Spleen (tissue), 7 donors: ENCODE data around the gene TNFAIP2.

ENCODE experiments used
- POLR2A ChIP-seq, 3 donors: fragments of 450-650 bp; IDR thresholded peaks; one replicate each; pipeline ENCODE4 v1.5.1; 2017; ENCODE audit warnings: antibody characterized with exemption in 3 of 3, mild to moderate bottlenecking in 1 of 3
- TF ChIP-seq, protein P1 (sequence below), 11 experiments: fragments of 200-600 bp in 7 of 11; fragments of 450-650 bp in 4 of 11; sonication (generic) in 4 of 11; IDR thresholded peaks in 8 of 11; conservative IDR thresholded peaks in 3 of 11; 1 replicate in 7 of 11; 2 replicates in 4 of 11; pipeline versions ENCODE4 v1.4.0 to v1.8.0; 2016 to 2021; ENCODE audit warnings: antibody characterized with exemption in 11 of 11, inconsistent platforms in 4 of 11, mild to moderate bottlenecking in 1 of 11
- donor health status: DM: no; HTN: no; CAD: no; lungs with moderate emphysema.
- donor health status: DM: no; HTN: no; CAD: no.
- donor health status: DM: no; HTN: no; CAD: no.

DNA sequence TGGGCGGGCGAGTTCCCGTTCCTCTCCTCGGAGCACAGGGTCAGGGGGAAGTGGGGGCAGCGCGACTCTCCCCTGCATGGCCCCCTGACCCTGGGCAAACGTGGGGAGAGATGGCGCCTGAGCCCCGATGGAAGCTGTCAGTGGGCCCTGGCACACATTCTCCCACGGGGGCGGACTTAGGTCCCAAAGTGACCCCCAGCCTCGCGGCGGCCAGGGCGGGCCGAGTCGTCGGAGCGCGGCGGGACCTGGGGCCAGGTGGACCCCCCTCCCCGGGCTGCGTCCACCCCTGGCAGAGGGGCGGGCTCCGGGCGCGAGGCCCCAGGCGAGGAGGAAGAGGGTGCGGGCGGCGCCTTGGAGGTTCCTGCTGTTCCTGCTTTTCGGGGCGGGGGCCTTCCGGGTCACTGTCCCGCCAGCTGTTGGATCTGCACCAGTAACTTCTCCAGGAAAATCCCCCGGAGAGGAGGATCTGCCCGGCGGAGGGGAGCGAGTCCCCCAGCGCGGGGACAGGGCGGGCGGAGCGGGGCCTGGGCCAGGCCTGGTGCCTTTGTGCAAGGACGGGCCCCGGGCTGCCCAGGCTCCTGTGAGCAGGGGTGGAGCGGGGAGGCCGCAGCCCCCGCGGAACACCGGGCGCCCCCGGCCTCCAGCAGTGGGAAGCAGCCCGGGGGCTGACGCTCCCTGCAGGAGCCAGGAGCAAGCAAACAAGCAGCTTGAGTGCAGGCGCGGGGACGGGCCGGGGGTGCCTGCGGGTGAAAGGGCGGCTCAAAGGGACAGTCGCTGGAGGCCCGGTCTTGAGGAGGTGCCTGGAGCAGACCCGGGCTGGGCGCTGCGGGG lies 15.3 kb downstream of the TNFAIP2 start:
- TF ChIP-seq POLR2A (IDR thresholded peaks at IDR 0.05): no peak
- TF ChIP-seq, protein P1, sequence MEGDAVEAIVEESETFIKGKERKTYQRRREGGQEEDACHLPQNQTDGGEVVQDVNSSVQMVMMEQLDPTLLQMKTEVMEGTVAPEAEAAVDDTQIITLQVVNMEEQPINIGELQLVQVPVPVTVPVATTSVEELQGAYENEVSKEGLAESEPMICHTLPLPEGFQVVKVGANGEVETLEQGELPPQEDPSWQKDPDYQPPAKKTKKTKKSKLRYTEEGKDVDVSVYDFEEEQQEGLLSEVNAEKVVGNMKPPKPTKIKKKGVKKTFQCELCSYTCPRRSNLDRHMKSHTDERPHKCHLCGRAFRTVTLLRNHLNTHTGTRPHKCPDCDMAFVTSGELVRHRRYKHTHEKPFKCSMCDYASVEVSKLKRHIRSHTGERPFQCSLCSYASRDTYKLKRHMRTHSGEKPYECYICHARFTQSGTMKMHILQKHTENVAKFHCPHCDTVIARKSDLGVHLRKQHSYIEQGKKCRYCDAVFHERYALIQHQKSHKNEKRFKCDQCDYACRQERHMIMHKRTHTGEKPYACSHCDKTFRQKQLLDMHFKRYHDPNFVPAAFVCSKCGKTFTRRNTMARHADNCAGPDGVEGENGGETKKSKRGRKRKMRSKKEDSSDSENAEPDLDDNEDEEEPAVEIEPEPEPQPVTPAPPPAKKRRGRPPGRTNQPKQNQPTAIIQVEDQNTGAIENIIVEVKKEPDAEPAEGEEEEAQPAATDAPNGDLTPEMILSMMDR (IDR thresholded peaks at IDR 0.05 in 8 of 11, conservative IDR thresholded peaks at IDR 0.05 in 3 of 11): no peak
